Sigmoid colon (tissue), 4 donors: ENCODE results near the gene POLR1A.

Source experiments
- EP300 ChIP-seq, 4 donors: sonication (generic); formaldehyde crosslinking; IDR thresholded peaks; one replicate each; pipeline ENCODE4 v1.6.1; 2017; ENCODE audit warnings: antibody characterized with exemption in 4 of 4
- POLR2A ChIP-seq, 2 donors: fragments of 450-650 bp; IDR thresholded peaks; one replicate each; pipeline ENCODE4 v1.6.1; 2016; ENCODE audit warnings: antibody characterized with exemption in 2 of 2, mild to moderate bottlenecking in 2 of 2, moderate library complexity in 2 of 2
- POLR2AphosphoS5 ChIP-seq, 4 donors: sonication (generic); formaldehyde crosslinking; IDR thresholded peaks; one replicate each; pipeline ENCODE4 v1.6.1; 2017; ENCODE audit warnings: antibody characterized with exemption in 4 of 4
- TF ChIP-seq, protein P1 (sequence below), 4 experiments: fragments of 450-650 bp in 3 of 4; fragments of 200-600 bp in 1 of 4; IDR thresholded peaks; one replicate each; pipeline ENCODE4 v1.5.1; 2016 to 2019; ENCODE audit warnings: antibody characterized with exemption in 4 of 4, mild to moderate bottlenecking in 3 of 4, moderate library complexity in 2 of 4

DNA sequence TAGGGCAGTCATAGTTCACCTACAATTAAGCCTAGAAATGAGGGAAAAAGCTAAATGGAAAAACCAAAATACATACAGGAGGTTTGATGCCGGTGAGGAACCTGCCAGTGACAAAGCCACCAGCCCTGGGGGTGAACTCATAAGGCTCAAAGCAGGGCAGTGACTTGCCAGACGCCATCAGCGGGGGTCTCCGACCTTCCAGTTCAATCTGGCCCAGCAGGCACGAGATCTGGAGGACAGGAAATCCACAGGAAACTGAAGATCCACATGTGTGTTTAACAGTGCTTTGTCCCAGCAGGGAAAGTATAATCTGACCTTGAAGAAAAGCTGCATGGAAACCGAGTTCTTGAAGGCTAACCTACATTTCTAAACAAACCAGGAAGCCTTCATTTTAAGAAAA lies 60.1 kb downstream of the POLR1A start:
- TF ChIP-seq, protein P1, sequence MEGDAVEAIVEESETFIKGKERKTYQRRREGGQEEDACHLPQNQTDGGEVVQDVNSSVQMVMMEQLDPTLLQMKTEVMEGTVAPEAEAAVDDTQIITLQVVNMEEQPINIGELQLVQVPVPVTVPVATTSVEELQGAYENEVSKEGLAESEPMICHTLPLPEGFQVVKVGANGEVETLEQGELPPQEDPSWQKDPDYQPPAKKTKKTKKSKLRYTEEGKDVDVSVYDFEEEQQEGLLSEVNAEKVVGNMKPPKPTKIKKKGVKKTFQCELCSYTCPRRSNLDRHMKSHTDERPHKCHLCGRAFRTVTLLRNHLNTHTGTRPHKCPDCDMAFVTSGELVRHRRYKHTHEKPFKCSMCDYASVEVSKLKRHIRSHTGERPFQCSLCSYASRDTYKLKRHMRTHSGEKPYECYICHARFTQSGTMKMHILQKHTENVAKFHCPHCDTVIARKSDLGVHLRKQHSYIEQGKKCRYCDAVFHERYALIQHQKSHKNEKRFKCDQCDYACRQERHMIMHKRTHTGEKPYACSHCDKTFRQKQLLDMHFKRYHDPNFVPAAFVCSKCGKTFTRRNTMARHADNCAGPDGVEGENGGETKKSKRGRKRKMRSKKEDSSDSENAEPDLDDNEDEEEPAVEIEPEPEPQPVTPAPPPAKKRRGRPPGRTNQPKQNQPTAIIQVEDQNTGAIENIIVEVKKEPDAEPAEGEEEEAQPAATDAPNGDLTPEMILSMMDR (IDR thresholded peaks at IDR 0.05): no peak
- no peak for TF ChIP-seq POLR2A (IDR thresholded peaks at IDR 0.05)
- no peak for TF ChIP-seq POLR2AphosphoS5 (IDR thresholded peaks at IDR 0.05)
- no peak for TF ChIP-seq EP300 (IDR thresholded peaks at IDR 0.05)
